CD8-positive, alpha-beta memory T cell (primary cell): ENCODE data around the gene SEMA3B. TPM values are rescaled to one million over a fixed set of nuclear protein-coding genes. Genes with fewer than 3 reads are reported as not detected.
A peak's percentile ranks its signal among the peaks of the same experiment; 100 is the strongest.
"Not testable (repeated sequence)": the region's sequence is repeated elsewhere in the genome, so short reads cannot be mapped to it uniquely, and the experiment has no call there.

ENCODE experiments used
- CTCF ChIA-PET: fragments of 350-600 bp; sonication (Branson Sonifier 250); formaldehyde crosslinking; loops from one replicate; lab custom pipeline; 2021; ENCODE audit warnings: antibody characterized with exemption; lab: Charles Lee
- POLR2A ChIA-PET: fragments of 350-600 bp; sonication (Branson Sonifier 250); formaldehyde crosslinking; loops from one replicate; lab custom pipeline; 2021; ENCODE audit warnings: antibody characterized with exemption; lab: Charles Lee
- DNase-seq, 5 donors: peaks; one replicate each; pipeline versions ENCODE4 v3.0.0 to v3.0.0-alpha.2; 2020 to 2022; ENCODE audit warnings: mixed read lengths in 1 of 5
- H3K27ac ChIP-seq: one replicate; pipeline ENCODE4 v1.7.0; 2013; ENCODE audit warnings: low read depth, mild to moderate bottlenecking, low read length, moderate library complexity
- H3K27me3 ChIP-seq: 2 replicates; pipeline ENCODE4 v1.7.0; 2013; ENCODE audit warnings: low read length, mild to moderate bottlenecking; ENCODE audit not compliant: insufficient read depth, poor library complexity, severe bottlenecking
- H3K36me3 ChIP-seq: 2 replicates; pipeline ENCODE4 v1.7.0; 2013; ENCODE audit warnings: mild to moderate bottlenecking, low read length, moderate library complexity; ENCODE audit not compliant: insufficient read depth
- H3K4me1 ChIP-seq: 2 replicates; pipeline ENCODE4 v1.7.0; 2013; ENCODE audit warnings: mild to moderate bottlenecking, low read length, moderate library complexity; ENCODE audit not compliant: insufficient read depth
- H3K4me3 ChIP-seq: 2 replicates; pipeline ENCODE4 v1.7.0; 2013; ENCODE audit warnings: mild to moderate bottlenecking, low read length
- H3K9me3 ChIP-seq: 2 replicates; pipeline ENCODE4 v1.7.0; 2013; ENCODE audit warnings: mild to moderate bottlenecking, low read length
- H3K27ac Mint-ChIP-seq, 8 donors: one replicate each; pipeline ENCODE4 v1.8.0; 2020 to 2021; ENCODE audit warnings: mixed read lengths in 8 of 8, mild to moderate bottlenecking in 6 of 8, inconsistent platforms in 3 of 8, moderate library complexity in 3 of 8
- H3K27me3 Mint-ChIP-seq, 2 donors: one replicate each; pipeline ENCODE4 v1.8.0; 2020 to 2021; ENCODE audit warnings: mixed read lengths in 2 of 2, mild to moderate bottlenecking in 1 of 2, moderate library complexity in 1 of 2
- H3K36me3 Mint-ChIP-seq, 3 donors: one replicate each; pipeline ENCODE4 v1.8.0; 2020 to 2021; ENCODE audit warnings: mixed read lengths in 3 of 3, inconsistent platforms in 1 of 3, mild to moderate bottlenecking in 1 of 3
- H3K4me1 Mint-ChIP-seq, 3 donors: one replicate each; pipeline ENCODE4 v1.8.0; 2020 to 2021; ENCODE audit warnings: mixed read lengths in 3 of 3, inconsistent platforms in 1 of 3, mild to moderate bottlenecking in 1 of 3
- H3K4me3 Mint-ChIP-seq, 7 donors: one replicate each; pipeline ENCODE4 v1.8.0; 2020 to 2021; ENCODE audit warnings: mixed read lengths in 7 of 7, mild to moderate bottlenecking in 6 of 7, moderate library complexity in 4 of 7, inconsistent platforms in 2 of 7
- H3K9me3 Mint-ChIP-seq, 5 donors: one replicate each; pipeline ENCODE4 v1.8.0; 2020 to 2022; ENCODE audit warnings: mixed read lengths in 5 of 5, mild to moderate bottlenecking in 3 of 5, moderate library complexity in 2 of 5, inconsistent platforms in 1 of 5
- polyA plus RNA-seq: library from polyadenylated mRNA; unstranded; fragments of 300-500 nt; fragmentation: Illumina TruSeq; gene quantifications from one replicate; pipeline ENCODE4 v1.2.3, GENCODE V29; 2021
- total RNA-seq, 2 experiments: library from RNA; stranded (reverse); gene quantifications; one replicate each; pipeline ENCODE4 v1.2.3, GENCODE V29; 2021

SEMA3B gene
- total and polyA plus RNA-seq, 3 experiments from 2014 or later, result 0.22 TPM; not detected in 2

GRCh38 chr3:50244813-50245212, 24.1 kb upstream of the SEMA3B start:
- Mint-ChIP-seq H3K36me3 (peaks cover 0 to 43% (median 0%) of the 10 kb centered on the region in 3 donors), H3K4me1 (peaks cover 65 to 88% (median 75%) of the 10 kb centered on the region in 3 donors), H3K4me3 (peak overlapping the region in 5 of 7 donors; percentile 18 to 37 (median 23)), H3K27ac (peak overlapping the region; percentile 57 to 99 (median 94))
- ChIA-PET POLR2A (interaction anchor here (0.7 to 1.2 kb wide), 2 partner anchors 10 to 77 kb away, joined by 3 to 4 read pairs; no protein-coding TSS in a partner anchor), CTCF (interaction anchor here (1.0 to 9.2 kb wide), 7 partner anchors 10 to 51 kb away, joined by 3 to 116 read pairs (median 17); partner anchors contain the start of genes GNAI2 and GNAT1)
- not testable (repeated sequence) for H3K27ac ChIP-seq, H3K27me3 ChIP-seq, DNase-seq, H3K9me3 ChIP-seq, H3K27me3 Mint-ChIP-seq, H3K4me3 ChIP-seq, H3K9me3 Mint-ChIP-seq
- Histone ChIP-seq H3K4me1 (peaks cover 96% of the 10 kb centered on the region), H3K36me3 (peaks cover 17% of the 10 kb centered on the region)

GRCh38 chr3:50245251-50245745, 23.6 kb upstream of the SEMA3B start:
- CTCF ChIA-PET, result interaction anchor here (1.0 to 9.2 kb wide), 6 partner anchors 10 to 51 kb away, joined by 3 to 116 read pairs (median 24); partner anchors contain the start of genes GNAI2 and GNAT1

GRCh38 chr3:50245831-50246516, 23.0 kb upstream of the SEMA3B start:
- peaks cover 15% of the 10 kb centered on the region for H3K36me3 ChIP-seq
- ChIA-PET POLR2A (interaction anchor here (0.6 to 1.7 kb wide), 8 partner anchors 8 to 91 kb away, joined by 3 to 20 read pairs (median 6); partner anchors contain the start of genes GNAI2, HYAL3 and NAA80), CTCF (interaction anchor here (0.7 to 9.2 kb wide), 32 partner anchors 12 to 706 kb away, joined by 3 to 241 read pairs (median 6); partner anchors contain the start of genes GNAI2, GNAT1, HEMK1 and HYAL2)
- no peaks in the 10 kb centered on the region for H3K9me3 ChIP-seq
- peak overlapping the region; percentile 59 for H3K4me3 ChIP-seq
- peaks cover 65 to 91% (median 75%) of the 10 kb centered on the region in 3 donors for H3K4me1 Mint-ChIP-seq
- no peaks in the 10 kb centered on the region for H3K27me3 ChIP-seq
- H3K4me3 Mint-ChIP-seq, result peak overlapping the region; percentile 70 to 79 (median 76)
- peak overlapping the region; percentile 75 for H3K27ac ChIP-seq
- H3K36me3 Mint-ChIP-seq, result peaks cover 0 to 46% (median 0%) of the 10 kb centered on the region in 3 donors
- DNase-seq, result peak; percentile 88 to 97 (median 94)
- peak overlapping the region; percentile 81 to 99 (median 96) for H3K27ac Mint-ChIP-seq
- no peaks in the 10 kb centered on the region for H3K27me3 Mint-ChIP-seq
- H3K4me1 ChIP-seq, result peaks cover 92% of the 10 kb centered on the region
- no peaks in the 10 kb centered on the region for H3K9me3 Mint-ChIP-seq

More at GRCh38 chr3:50245251-50245745, 23.6 kb upstream of the SEMA3B start:
- Histone ChIP-seq H3K4me3 (peak overlapping the region; percentile 59), H3K27me3 (no peaks in the 10 kb centered on the region), H3K4me1 (peaks cover 96% of the 10 kb centered on the region), H3K36me3 (peaks cover 16% of the 10 kb centered on the region), H3K9me3 (no peaks in the 10 kb centered on the region), H3K27ac (peak overlapping the region; percentile 75)
- peak overlapping the region in 6 of 7 donors; percentile 18 to 79 (median 48) for H3K4me3 Mint-ChIP-seq
- POLR2A ChIA-PET, result interaction anchor here (0.7 kb wide), 1 partner anchor 76 kb away, joined by 4 read pairs; no protein-coding TSS in a partner anchor
- H3K4me1 Mint-ChIP-seq, result peaks cover 65 to 88% (median 74%) of the 10 kb centered on the region in 3 donors
- no peaks in the 10 kb centered on the region for H3K9me3 Mint-ChIP-seq
- no peak for DNase-seq
- peak overlapping the region; percentile 81 to 99 (median 96) for H3K27ac Mint-ChIP-seq
- H3K27me3 Mint-ChIP-seq, result no peaks in the 10 kb centered on the region
- peaks cover 0 to 43% (median 0%) of the 10 kb centered on the region in 3 donors for H3K36me3 Mint-ChIP-seq

GRCh38 chr3:50246517-50246954, 22.4 kb upstream of the SEMA3B start:
- Mint-ChIP-seq H3K27ac (peak overlapping the region; percentile 90 to 99 (median 96)), H3K27me3 (no peaks in the 10 kb centered on the region), H3K36me3 (peaks cover 0 to 46% (median 0%) of the 10 kb centered on the region in 3 donors), H3K4me3 (peak overlapping the region; percentile 70 to 79 (median 76)), H3K4me1 (peaks cover 65 to 91% (median 75%) of the 10 kb centered on the region in 3 donors), H3K9me3 (no peaks in the 10 kb centered on the region)
- H3K4me1 ChIP-seq, result peaks cover 92% of the 10 kb centered on the region
- peak overlapping the region; percentile 75 for H3K27ac ChIP-seq
- DNase-seq, result peak; percentile 66 to 87 (median 80)
- peaks cover 17% of the 10 kb centered on the region for H3K36me3 ChIP-seq
- no peaks in the 10 kb centered on the region for H3K27me3 ChIP-seq
- CTCF ChIA-PET, result interaction anchor here (0.7 to 9.2 kb wide), 32 partner anchors 11 to 707 kb away, joined by 3 to 241 read pairs (median 6); partner anchors contain the start of genes GNAI2, GNAT1, HEMK1 and HYAL2
- H3K4me3 ChIP-seq, result peak overlapping the region; percentile 59
- H3K9me3 ChIP-seq, result no peaks in the 10 kb centered on the region
- POLR2A ChIA-PET, result interaction anchor here (0.6 to 1.7 kb wide), 10 partner anchors 9 to 90 kb away, joined by 3 to 20 read pairs (median 6); partner anchors contain the start of genes GNAI2, HYAL3, IFRD2 and NAA80

- peaks cover 47 to 76% (median 58%) of the 10 kb centered on the region in 3 donors for H3K4me1 Mint-ChIP-seq
- peak overlapping the region in 7 of 8 donors; percentile 41 to 95 (median 88) for H3K27ac Mint-ChIP-seq
- POLR2A ChIA-PET, result no interaction called here
Measured at GRCh38 chr3:50248387-50248786, 20.6 kb upstream of the SEMA3B start.

GRCh38 chr3:50249457-50249856, 19.5 kb upstream of the SEMA3B start:
- POLR2A ChIA-PET, result no interaction called here
- Histone ChIP-seq H3K27me3 (no peaks in the 10 kb centered on the region), H3K4me3 (no peak overlapping the region), H3K27ac (no peak overlapping the region), H3K9me3 (no peaks in the 10 kb centered on the region), H3K4me1 (peaks cover 80% of the 10 kb centered on the region), H3K36me3 (peaks cover 44% of the 10 kb centered on the region)
- peak overlapping the region in 4 of 8 donors; percentile 41 to 87 (median 53) for H3K27ac Mint-ChIP-seq
- no peaks in the 10 kb centered on the region for H3K9me3 Mint-ChIP-seq
- H3K4me1 Mint-ChIP-seq, result peaks cover 43 to 73% (median 48%) of the 10 kb centered on the region in 3 donors
- DNase-seq, result no peak
- H3K4me3 Mint-ChIP-seq, result no peak overlapping the region
- peaks cover 0 to 59% (median 2%) of the 10 kb centered on the region in 3 donors for H3K36me3 Mint-ChIP-seq
- CTCF ChIA-PET, result interaction anchor here (1.1 to 7.3 kb wide), 4 partner anchors 9 to 55 kb away, joined by 3 to 241 read pairs (median 53); partner anchors contain the start of gene GNAI2
- peaks cover 0 to 1% of the 10 kb centered on the region in 2 donors for H3K27me3 Mint-ChIP-seq

More at GRCh38 chr3:50248387-50248786, 20.6 kb upstream of the SEMA3B start:
- Histone ChIP-seq H3K36me3 (peaks cover 35% of the 10 kb centered on the region), H3K4me3 (no peak overlapping the region), H3K27ac (no peak overlapping the region), H3K9me3 (no peaks in the 10 kb centered on the region), H3K4me1 (peaks cover 87% of the 10 kb centered on the region), H3K27me3 (no peaks in the 10 kb centered on the region)
- DNase-seq, result no peak
- Mint-ChIP-seq H3K9me3 (no peaks in the 10 kb centered on the region), H3K27me3 (no peaks in the 10 kb centered on the region), H3K36me3 (peaks cover 0 to 56% (median 0%) of the 10 kb centered on the region in 3 donors), H3K4me3 (peak overlapping the region in 1 of 7 donors; percentile 37)
- CTCF ChIA-PET, result interaction anchor here (7.0 to 9.2 kb wide), 3 partner anchors 10 to 54 kb away, joined by 101 to 241 read pairs (median 116); partner anchors contain the start of genes GNAI2 and GNAT1

GRCh38 chr3:50250514-50250913, 18.4 kb upstream of the SEMA3B start:
- H3K4me1 ChIP-seq, result peaks cover 70% of the 10 kb centered on the region
- DNase-seq, result no peak
- ChIA-PET POLR2A (interaction anchor here (0.5 to 0.6 kb wide), 2 partner anchors 24 to 72 kb away, joined by 3 to 4 read pairs; no protein-coding TSS in a partner anchor), CTCF (interaction anchor here (1.1 to 7.3 kb wide), 3 partner anchors 8 to 56 kb away, joined by 5 to 241 read pairs (median 101); partner anchors contain the start of gene GNAI2)
- no peaks in the 10 kb centered on the region for H3K27me3 ChIP-seq
- H3K9me3 ChIP-seq, result no peaks in the 10 kb centered on the region
- Mint-ChIP-seq H3K36me3 (peaks cover 0 to 66% (median 2%) of the 10 kb centered on the region in 3 donors), H3K27ac (peak overlapping the region in 5 of 8 donors; percentile 70 to 89 (median 84)), H3K4me3 (peak overlapping the region in 1 of 7 donors; percentile 49), H3K9me3 (no peaks in the 10 kb centered on the region), H3K27me3 (peaks cover 0 to 2% of the 10 kb centered on the region in 2 donors), H3K4me1 (peaks cover 37 to 62% (median 40%) of the 10 kb centered on the region in 3 donors)
- peak overlapping the region; percentile 42 for H3K27ac ChIP-seq
- H3K36me3 ChIP-seq, result peaks cover 49% of the 10 kb centered on the region
- H3K4me3 ChIP-seq, result no peak overlapping the region
